ENCODE results near the gene GAREM1. TPM values are rescaled to one million over a fixed set of nuclear protein-coding genes. Genes with fewer than 3 reads are reported as not detected.

The GAREM1 gene
- total and polyA plus RNA-seq, 9 of the 15 experiments (the other 6 are each of a cell fraction or from before 2014, with no cell fraction given) = 0.03 to 0.33 (median 0.07) TPM; not detected in 1

DNA sequence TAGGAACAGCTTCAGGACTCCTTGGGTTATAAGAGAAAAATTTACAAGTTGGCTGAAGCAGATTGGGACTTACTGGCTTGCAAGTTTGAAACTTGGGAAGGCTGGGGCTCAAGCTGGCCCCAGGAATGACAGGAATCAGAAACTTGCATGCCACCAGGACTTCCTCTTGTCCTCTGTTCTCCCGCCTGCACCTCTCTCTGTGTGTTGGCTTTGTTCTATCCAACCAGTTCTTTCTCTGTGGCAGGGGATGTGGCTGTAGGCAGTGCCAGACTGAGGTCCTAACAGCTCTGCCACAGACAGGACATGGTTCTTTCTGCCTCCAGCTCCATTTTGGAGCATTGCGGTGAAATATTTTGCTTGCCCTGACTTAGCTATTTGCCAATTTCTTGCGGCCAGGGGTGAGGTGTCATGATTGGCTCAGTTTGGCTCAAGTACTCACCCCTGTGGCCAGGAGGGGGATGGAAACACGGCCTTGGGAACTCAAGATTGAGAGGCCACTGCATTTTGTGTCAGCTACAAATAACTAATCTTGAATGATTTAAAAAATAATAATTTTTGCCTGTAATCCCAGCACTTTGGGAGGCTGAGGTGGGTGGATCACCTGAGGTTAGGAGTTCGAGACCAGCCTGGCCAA lies 231.9 kb downstream of the GAREM1 start:
- Histone ChIP-seq H3K9me1 (ENCODE audit: control insufficient read depth, insufficient read depth, low read length) (no peaks in the 10 kb centered on the region), H2AFZ (ENCODE audit: low read depth, low read length) (no peak overlapping the region), H3K9me3 (replicated peaks; ENCODE audit: control insufficient read depth, insufficient read depth, low read depth, low read length) (no peaks in the 10 kb centered on the region), H3K27me3 (ENCODE audit: control insufficient read depth in 2 of 2, insufficient read depth in 2 of 2, low read length in 2 of 2) (no peaks in the 10 kb centered on the region), H3K9ac (ENCODE audit: insufficient read depth in 1 of 2, low read depth in 2 of 2, low read length in 2 of 2) (no peak overlapping the region), H4K20me1 (replicated peaks; ENCODE audit: control insufficient read depth, insufficient read depth, low read length) (no peaks in the 10 kb centered on the region), H3K36me3 (ENCODE audit: control insufficient read depth, insufficient read depth, low read length) (no peaks in the 10 kb centered on the region), H3K4me1 (replicated peaks in 1 of 2; ENCODE audit: control insufficient read depth in 2 of 2, insufficient read depth in 2 of 2, low read length in 2 of 2) (no peaks in the 10 kb centered on the region), H3K79me2 (ENCODE audit: control insufficient read depth, insufficient read depth, low read length) (no peaks in the 10 kb centered on the region), H3K27ac (ENCODE audit: extremely low read depth, low read depth, low read length) (no peak overlapping the region), H3K4me3 (no peak overlapping the region), H3K4me2 (ENCODE audit: insufficient read depth, low read length) (no peak overlapping the region)
- DNase-seq (ENCODE audit: extremely low read depth in 1 of 4, low spot score in 3 of 4) (peak in 1 of 4 experiments; percentile 3), FAIRE-seq (no peak), ATAC-seq (peak; percentile 53; the same call in 1 of the 3 replicates)
- ChIA-PET CTCF (ENCODE audit: low intra/inter-chr PET ratio) (no interaction called here), POLR2A (interaction anchor here (0.7 kb wide), 2 partner anchors 33 to 184 kb away, joined by 3 read pairs; no protein-coding TSS in a partner anchor)
- intact Hi-C loops (cut with micrococcal nuclease) (no loop called here), in situ Hi-C loops (cut with MboI) (no loop called here)
- 0% methylated on average over 5 of the region's 5 CpGs for WGBS (ENCODE audit: insufficient coverage, low coverage, missing lambda C conversion rate)
- no TSS peak for BruUV-seq (replicated peaks)
- TF ChIP-seq BRCA1 (IDR thresholded peaks at IDR 0.05) = no peak
- no peak for TF ChIP-seq BRCA1 (CRISPR knock-in tag; IDR thresholded peaks at IDR 0.05)
- TF ChIP-seq SREBF1 (IDR thresholded peaks at IDR 0.05; ENCODE audit: borderline replicate concordance, low read depth, low read length) = no peak
- no peak for TF ChIP-seq CCNT2 (IDR thresholded peaks at IDR 0.05; ENCODE audit: borderline replicate concordance, extremely low read depth, insufficient read length, low read depth, low read length)
- TF ChIP-seq NFXL1 (CRISPR knock-in tag; IDR thresholded peaks at IDR 0.05) = no peak
- TF ChIP-seq, protein P1, sequence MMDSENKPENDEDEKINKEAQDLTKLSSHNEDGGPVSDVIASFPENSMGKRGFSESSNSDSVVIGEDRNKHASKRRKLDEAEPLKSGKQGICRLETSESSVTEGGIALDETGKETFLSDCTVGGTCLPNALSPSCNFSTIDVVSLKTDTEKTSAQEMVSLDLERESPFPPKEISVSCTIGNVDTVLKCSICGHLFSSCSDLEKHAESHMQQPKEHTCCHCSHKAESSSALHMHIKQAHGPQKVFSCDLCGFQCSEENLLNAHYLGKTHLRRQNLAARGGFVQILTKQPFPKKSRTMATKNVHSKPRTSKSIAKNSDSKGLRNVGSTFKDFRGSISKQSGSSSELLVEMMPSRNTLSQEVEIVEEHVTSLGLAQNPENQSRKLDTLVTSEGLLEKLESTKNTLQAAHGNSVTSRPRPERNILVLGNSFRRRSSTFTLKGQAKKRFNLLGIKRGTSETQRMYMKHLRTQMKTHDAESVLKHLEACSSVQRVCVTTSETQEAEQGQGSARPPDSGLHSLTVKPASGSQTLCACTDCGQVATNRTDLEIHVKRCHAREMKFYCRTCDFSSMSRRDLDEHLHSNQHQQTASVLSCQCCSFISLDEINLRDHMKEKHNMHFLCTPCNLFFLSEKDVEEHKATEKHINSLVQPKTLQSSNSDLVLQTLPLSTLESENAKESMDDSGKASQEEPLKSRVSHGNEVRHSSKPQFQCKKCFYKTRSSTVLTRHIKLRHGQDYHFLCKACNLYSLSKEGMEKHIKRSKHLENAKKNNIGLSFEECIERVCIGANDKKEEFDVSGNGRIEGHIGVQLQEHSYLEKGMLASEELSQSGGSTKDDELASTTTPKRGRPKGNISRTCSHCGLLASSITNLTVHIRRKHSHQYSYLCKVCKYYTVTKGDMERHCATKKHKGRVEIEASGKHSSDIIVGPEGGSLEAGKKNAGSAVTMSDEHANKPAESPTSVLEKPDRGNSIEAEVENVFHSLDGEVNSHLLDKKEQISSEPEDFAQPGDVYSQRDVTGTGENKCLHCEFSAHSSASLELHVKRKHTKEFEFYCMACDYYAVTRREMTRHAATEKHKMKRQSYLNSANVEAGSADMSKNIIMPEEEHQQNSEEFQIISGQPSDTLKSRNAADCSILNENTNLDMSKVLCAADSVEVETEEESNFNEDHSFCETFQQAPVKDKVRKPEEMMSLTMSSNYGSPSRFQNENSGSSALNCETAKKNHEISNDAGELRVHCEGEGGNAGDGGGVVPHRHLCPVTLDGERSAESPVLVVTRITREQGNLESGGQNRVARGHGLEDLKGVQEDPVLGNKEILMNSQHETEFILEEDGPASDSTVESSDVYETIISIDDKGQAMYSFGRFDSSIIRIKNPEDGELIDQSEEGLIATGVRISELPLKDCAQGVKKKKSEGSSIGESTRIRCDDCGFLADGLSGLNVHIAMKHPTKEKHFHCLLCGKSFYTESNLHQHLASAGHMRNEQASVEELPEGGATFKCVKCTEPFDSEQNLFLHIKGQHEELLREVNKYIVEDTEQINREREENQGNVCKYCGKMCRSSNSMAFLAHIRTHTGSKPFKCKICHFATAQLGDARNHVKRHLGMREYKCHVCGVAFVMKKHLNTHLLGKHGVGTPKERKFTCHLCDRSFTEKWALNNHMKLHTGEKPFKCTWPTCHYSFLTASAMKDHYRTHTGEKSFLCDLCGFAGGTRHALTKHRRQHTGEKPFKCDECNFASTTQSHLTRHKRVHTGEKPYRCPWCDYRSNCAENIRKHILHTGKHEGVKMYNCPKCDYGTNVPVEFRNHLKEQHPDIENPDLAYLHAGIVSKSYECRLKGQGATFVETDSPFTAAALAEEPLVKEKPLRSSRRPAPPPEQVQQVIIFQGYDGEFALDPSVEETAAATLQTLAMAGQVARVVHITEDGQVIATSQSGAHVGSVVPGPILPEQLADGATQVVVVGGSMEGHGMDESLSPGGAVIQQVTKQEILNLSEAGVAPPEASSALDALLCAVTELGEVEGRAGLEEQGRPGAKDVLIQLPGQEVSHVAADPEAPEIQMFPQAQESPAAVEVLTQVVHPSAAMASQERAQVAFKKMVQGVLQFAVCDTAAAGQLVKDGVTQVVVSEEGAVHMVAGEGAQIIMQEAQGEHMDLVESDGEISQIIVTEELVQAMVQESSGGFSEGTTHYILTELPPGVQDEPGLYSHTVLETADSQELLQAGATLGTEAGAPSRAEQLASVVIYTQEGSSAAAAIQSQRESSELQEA (IDR thresholded peaks at IDR 0.05; ENCODE audit: low read depth) = no peak
- no peak for TF ChIP-seq ZNF280A (IDR thresholded peaks at IDR 0.05; ENCODE audit: low read depth, partially characterized antibody)
- no peak for TF ChIP-seq STAT5B (CRISPR knock-in tag; IDR thresholded peaks at IDR 0.05)
- no peak for TF ChIP-seq GATAD2B (IDR thresholded peaks at IDR 0.05; ENCODE audit: borderline replicate concordance)
- TF ChIP-seq, protein P2, sequence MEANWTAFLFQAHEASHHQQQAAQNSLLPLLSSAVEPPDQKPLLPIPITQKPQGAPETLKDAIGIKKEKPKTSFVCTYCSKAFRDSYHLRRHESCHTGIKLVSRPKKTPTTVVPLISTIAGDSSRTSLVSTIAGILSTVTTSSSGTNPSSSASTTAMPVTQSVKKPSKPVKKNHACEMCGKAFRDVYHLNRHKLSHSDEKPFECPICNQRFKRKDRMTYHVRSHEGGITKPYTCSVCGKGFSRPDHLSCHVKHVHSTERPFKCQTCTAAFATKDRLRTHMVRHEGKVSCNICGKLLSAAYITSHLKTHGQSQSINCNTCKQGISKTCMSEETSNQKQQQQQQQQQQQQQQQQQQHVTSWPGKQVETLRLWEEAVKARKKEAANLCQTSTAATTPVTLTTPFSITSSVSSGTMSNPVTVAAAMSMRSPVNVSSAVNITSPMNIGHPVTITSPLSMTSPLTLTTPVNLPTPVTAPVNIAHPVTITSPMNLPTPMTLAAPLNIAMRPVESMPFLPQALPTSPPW (CRISPR knock-in tag; IDR thresholded peaks at IDR 0.05) = no peak
